Calu3 (cell line): Measurements from ENCODE around the gene MND1. TPM values are rescaled to one million over a fixed set of nuclear protein-coding genes. Genes with fewer than 3 reads are reported as not detected.
"Not testable (repeated sequence)": the region's sequence is repeated elsewhere in the genome, so short reads cannot be mapped to it uniquely, and the experiment has no call there.

ENCODE experiments used
- BruUV-seq: library from RNA; stranded (reverse); fragments of 400-500 nt; replicated peaks from 2 replicates; lab custom pipeline; 2021; lab: Mats Ljungman, UMichigan
- CTCF ChIA-PET: fragments of 300-600 bp; sonication (Branson Sonifier 250); formaldehyde crosslinking; loops from one replicate; lab custom pipeline; 2022; ENCODE audit warnings: antibody characterized with exemption; lab: Charles Lee
- DNase-seq: peaks from one replicate; pipeline ENCODE4 v3.0.0; 2022
- H3K27ac Mint-ChIP-seq: one replicate; pipeline ENCODE4 v1.8.0; 2022; ENCODE audit warnings: mixed read lengths; ENCODE audit not compliant: unreplicated experiment
- H3K27me3 Mint-ChIP-seq: one replicate; pipeline ENCODE4 v1.8.0; 2022; ENCODE audit warnings: mixed read lengths; ENCODE audit not compliant: unreplicated experiment
- H3K36me3 Mint-ChIP-seq: one replicate; pipeline ENCODE4 v1.8.0; 2022; ENCODE audit warnings: mild to moderate bottlenecking, moderate library complexity, mixed read lengths; ENCODE audit not compliant: insufficient read depth, unreplicated experiment
- H3K4me1 Mint-ChIP-seq: one replicate; pipeline ENCODE4 v1.8.0; 2022; ENCODE audit warnings: mild to moderate bottlenecking, low read depth, mixed read lengths; ENCODE audit not compliant: unreplicated experiment
- H3K4me3 Mint-ChIP-seq: one replicate; pipeline ENCODE4 v1.8.0; 2022; ENCODE audit warnings: mild to moderate bottlenecking, low read depth, moderate library complexity, mixed read lengths; ENCODE audit not compliant: unreplicated experiment
- H3K9me3 Mint-ChIP-seq: one replicate; pipeline ENCODE4 v1.8.0; 2022; ENCODE audit warnings: low read depth, mixed read lengths; ENCODE audit not compliant: unreplicated experiment
- intact Hi-C: fragments of 100-400 bp; cut with micrococcal nuclease; formaldehyde crosslinking; loops from one replicate; pipeline ENCODE4 v1.10.0; 2022; ENCODE audit not compliant: unreplicated experiment
- total RNA-seq: library from RNA; stranded (reverse); gene quantifications from 2 replicates; pipeline ENCODE4 v1.2.3, GENCODE V29; 2022
- TF ChIP-seq, protein P1 (sequence below): fragments of 200-600 bp; IDR thresholded peaks from one replicate; pipeline ENCODE4 v1.8.0; 2022; ENCODE audit warnings: antibody characterized with exemption; ENCODE audit not compliant: unreplicated experiment

The MND1 gene
- total RNA-seq, 1 experiment from 2014 or later, result 12.6 TPM

DNA sequence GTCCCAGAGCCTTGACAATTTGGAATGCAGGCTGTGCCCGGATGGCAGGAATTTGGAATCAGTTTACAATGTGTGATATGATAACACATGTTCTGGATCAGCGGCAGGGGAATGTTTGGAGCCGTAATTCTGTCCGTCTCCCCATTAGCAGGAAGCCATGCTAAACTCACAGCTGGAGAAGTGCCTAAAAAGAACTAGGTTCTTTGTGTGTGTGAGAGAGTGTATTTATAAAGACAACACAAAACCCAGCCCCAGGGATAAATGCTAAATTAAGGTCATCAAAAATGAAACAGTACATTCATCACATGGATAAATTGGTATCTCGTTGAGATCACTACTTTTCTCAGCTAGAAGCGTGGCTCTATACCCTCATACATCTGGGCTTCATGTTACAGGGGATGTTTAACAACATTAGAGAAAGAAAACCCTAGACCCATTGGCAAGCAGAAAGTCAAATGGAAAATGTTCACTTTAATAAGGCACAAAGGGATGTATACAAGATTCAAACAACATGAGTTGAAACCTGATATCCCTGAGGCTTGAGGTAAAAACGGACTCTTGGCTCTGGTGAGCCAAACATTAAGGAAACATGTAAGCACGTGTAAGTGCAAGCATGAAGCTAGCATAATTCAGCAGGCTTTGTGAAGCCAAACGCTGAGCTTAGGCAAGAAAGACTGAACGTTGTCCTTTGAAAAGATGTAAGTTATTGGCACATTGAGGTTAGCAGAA lies 103.7 kb downstream of the MND1 start:
- DNase-seq, result no peak
- H3K27ac Mint-ChIP-seq, result no peak overlapping the region

DNA sequence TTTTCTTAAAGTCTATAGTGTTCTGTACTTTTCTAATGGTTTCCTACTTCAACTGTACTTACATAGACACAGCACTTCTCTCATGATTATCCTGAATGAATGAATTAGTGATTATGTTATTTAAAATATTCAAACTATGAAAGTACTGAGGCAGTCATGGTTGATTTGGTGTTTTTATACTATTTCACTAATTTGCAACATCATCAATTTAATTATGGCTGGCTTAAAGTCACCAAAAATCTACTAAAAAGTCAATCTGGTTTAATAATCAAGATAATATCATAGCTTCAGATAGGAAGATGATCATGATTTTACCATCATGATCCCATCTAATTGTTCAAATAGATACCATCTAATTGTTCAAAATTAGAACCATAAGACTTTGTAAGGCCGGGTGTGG lies 104.8 kb downstream of the MND1 start:
- no peak overlapping the region for H3K27ac Mint-ChIP-seq
- TF ChIP-seq, protein P1, sequence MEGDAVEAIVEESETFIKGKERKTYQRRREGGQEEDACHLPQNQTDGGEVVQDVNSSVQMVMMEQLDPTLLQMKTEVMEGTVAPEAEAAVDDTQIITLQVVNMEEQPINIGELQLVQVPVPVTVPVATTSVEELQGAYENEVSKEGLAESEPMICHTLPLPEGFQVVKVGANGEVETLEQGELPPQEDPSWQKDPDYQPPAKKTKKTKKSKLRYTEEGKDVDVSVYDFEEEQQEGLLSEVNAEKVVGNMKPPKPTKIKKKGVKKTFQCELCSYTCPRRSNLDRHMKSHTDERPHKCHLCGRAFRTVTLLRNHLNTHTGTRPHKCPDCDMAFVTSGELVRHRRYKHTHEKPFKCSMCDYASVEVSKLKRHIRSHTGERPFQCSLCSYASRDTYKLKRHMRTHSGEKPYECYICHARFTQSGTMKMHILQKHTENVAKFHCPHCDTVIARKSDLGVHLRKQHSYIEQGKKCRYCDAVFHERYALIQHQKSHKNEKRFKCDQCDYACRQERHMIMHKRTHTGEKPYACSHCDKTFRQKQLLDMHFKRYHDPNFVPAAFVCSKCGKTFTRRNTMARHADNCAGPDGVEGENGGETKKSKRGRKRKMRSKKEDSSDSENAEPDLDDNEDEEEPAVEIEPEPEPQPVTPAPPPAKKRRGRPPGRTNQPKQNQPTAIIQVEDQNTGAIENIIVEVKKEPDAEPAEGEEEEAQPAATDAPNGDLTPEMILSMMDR, result no peak
- intact Hi-C loops, result no loop called here
- BruUV-seq, result no TSS peak
- no peaks in the 10 kb centered on the region for H3K4me1 Mint-ChIP-seq
- no peak for DNase-seq
- no peaks in the 10 kb centered on the region for H3K9me3 Mint-ChIP-seq
- H3K4me3 Mint-ChIP-seq, result no peak overlapping the region
- no peaks in the 10 kb centered on the region for H3K36me3 Mint-ChIP-seq
- CTCF ChIA-PET, result interaction anchor here (0.6 kb wide), 1 partner anchor 34 kb away, joined by 3 read pairs; no protein-coding TSS in a partner anchor
- H3K27me3 Mint-ChIP-seq, result no peaks in the 10 kb centered on the region

More for the DNA sequence above, 103.7 kb downstream of the MND1 start:
- Mint-ChIP-seq H3K9me3 (no peaks in the 10 kb centered on the region), H3K4me3 (no peak overlapping the region), H3K27me3 (no peaks in the 10 kb centered on the region), H3K4me1 (no peaks in the 10 kb centered on the region), H3K36me3 (no peaks in the 10 kb centered on the region)
- intact Hi-C loops, result no loop called here
- BruUV-seq, result no TSS peak
- CTCF ChIA-PET, result interaction anchor here (0.6 kb wide), 1 partner anchor 33 kb away, joined by 3 read pairs; no protein-coding TSS in a partner anchor
- TF ChIP-seq, protein P1, result no peak

DNA sequence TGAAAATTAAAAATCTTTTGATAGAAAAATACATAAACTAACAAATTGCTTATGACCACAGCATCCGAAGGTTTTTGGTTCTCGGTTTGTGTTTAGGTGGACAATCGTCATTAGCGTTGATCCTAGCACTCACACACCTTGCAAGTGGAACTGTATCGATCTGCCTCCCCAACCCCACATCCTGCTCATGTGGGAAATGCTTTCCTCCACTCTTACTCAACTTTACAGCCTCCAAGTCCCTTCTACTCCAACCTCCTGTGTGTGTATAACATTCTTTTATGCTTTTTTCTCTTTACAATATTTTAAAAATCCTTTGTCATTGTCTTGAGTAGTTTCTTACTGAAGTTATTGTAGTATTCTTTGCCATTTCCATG lies 106.0 kb downstream of the MND1 start:
- no peak for DNase-seq
- CTCF ChIA-PET, result no interaction called here
- Mint-ChIP-seq H3K4me1 (no peaks in the 10 kb centered on the region), H3K9me3 (no peaks in the 10 kb centered on the region), H3K27me3 (no peaks in the 10 kb centered on the region), H3K4me3 (no peak overlapping the region), H3K36me3 (no peaks in the 10 kb centered on the region), H3K27ac (no peak overlapping the region)
- intact Hi-C loops, result no loop called here
- BruUV-seq, result no TSS peak
- TF ChIP-seq, protein P1, result no peak

DNA sequence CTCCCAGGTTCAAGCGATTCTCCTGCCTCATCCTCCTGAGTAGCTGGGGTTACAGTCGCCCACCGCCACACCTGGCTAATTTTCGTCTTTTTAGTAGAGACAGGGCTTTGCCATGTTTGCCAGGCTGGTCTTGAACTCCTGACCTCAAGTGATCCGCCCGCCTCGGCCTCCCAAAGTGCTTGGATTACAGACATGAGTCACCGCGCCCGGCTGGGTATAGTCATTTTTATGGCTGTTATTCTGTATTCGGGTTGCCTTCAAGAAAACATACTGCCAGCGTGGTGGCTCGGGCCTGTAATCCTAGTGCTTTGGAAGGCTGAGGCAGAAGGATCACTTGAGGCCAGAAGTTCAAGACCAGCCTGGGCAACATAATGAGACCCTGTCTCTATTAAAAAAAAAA lies 106.7 kb downstream of the MND1 start:
- H3K27me3 Mint-ChIP-seq, H3K27ac Mint-ChIP-seq, H3K36me3 Mint-ChIP-seq, H3K9me3 Mint-ChIP-seq, DNase-seq, CTCF ChIA-PET, BruUV-seq, intact Hi-C loops, H3K4me3 Mint-ChIP-seq, H3K4me1 Mint-ChIP-seq: not testable (repeated sequence)
